ENCODE data around the gene TTR. TPM values are rescaled to one million over a fixed set of nuclear protein-coding genes. Genes with fewer than 3 reads are reported as not detected.

Gene TTR
- total and polyA plus RNA-seq, 2 donors (not counting 1 experiment from before 2014, with no cell fraction given): not detected

DNA sequence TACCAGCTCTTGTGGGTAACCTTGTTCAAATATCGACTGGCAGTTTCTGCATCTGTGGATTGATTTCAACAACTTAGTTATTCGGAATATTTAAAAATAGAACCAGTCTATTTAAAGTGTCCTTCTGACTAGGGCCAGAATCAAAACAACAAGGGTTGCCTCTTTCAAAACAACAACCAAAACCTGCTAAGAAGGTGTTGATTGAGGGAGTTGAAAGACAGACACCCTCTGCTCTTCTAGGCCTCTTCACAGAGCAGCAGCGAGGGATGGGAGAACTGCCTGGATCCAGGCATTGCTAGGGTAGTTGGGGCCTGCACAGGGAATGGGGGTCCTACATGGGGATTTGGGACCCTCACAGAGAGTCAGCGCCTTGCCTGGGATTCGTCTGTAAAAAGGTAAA, 19.8 kb downstream of the TTR start:
- Histone ChIP-seq H3K4me3 (replicated peaks in 1 of 4; ENCODE audit: control extremely low read depth in 1 of 4, insufficient read depth in 1 of 4, low read depth in 3 of 4, low read length in 4 of 4) (no peak overlapping the region), H3K27ac (ENCODE audit: insufficient read depth, low read length) (no peak overlapping the region), H3K9me3 (ENCODE audit: control insufficient read depth, insufficient read depth, low read depth, low read length) (no peaks in the 10 kb centered on the region), H3K27me3 (ENCODE audit: control insufficient read depth, insufficient read depth, low read length) (no peaks in the 10 kb centered on the region), H3K36me3 (ENCODE audit: control insufficient read depth, insufficient read depth, low read length) (no peaks in the 10 kb centered on the region), H3K4me2 (ENCODE audit: extremely low read depth, insufficient read depth, low read length) (no peak overlapping the region), H3K79me2 (ENCODE audit: control insufficient read depth, insufficient read depth, low read length) (no peaks in the 10 kb centered on the region), H4K20me1 (ENCODE audit: control insufficient read depth, extremely low read depth, insufficient read depth, low read length) (no peaks in the 10 kb centered on the region), H3K9ac (ENCODE audit: insufficient read depth, low read length) (no peak overlapping the region), H2AFZ (ENCODE audit: low read length) (no peak overlapping the region), H3K4me1 (ENCODE audit: control insufficient read depth, extremely low read depth, insufficient read depth, low read length) (no peaks in the 10 kb centered on the region)
- DNase-seq (ENCODE audit: low read depth in 2 of 2): no peak
- TF ChIP-seq CTCF (conservative IDR thresholded peaks at IDR 0.05 in 1 of 2, IDR thresholded peaks at IDR 0.05 in 1 of 2; ENCODE audit: low read depth in 1 of 2, low read length in 2 of 2) (no peak), EZH2 (IDR thresholded peaks at IDR 0.05; ENCODE audit: low read length, missing control alignments) (no peak)

DNA sequence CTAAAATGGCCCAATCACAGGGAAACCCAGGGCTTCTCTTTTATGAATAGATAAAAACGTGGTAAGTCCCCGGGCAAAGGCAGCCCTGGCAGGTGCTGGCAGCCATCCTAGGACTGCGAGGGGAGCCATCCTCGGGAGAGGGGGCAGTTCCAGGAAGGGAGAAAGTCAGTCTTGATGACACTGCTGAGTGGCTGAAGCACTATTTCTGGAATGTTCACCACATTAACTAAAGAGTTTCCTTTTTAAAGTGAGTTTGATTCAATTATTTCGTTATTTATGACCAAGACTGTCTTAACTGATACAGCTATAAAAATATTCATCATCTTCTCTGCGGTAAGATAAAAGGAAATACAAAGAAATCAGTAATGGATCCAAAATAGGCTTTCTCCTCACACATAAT, 20.4 kb downstream of the TTR start:
- Histone ChIP-seq H3K79me2 (ENCODE audit: control insufficient read depth, insufficient read depth, low read length) (no peaks in the 10 kb centered on the region), H4K20me1 (ENCODE audit: control insufficient read depth, extremely low read depth, insufficient read depth, low read length) (no peaks in the 10 kb centered on the region), H3K9me3 (ENCODE audit: control insufficient read depth, insufficient read depth, low read depth, low read length) (no peaks in the 10 kb centered on the region), H3K36me3 (ENCODE audit: control insufficient read depth, insufficient read depth, low read length) (no peaks in the 10 kb centered on the region), H3K27me3 (ENCODE audit: control insufficient read depth, insufficient read depth, low read length) (no peaks in the 10 kb centered on the region), H3K9ac (ENCODE audit: insufficient read depth, low read length) (no peak overlapping the region), H3K4me3 (replicated peaks in 1 of 4; ENCODE audit: control extremely low read depth in 1 of 4, insufficient read depth in 1 of 4, low read depth in 3 of 4, low read length in 4 of 4) (no peak overlapping the region), H3K4me2 (ENCODE audit: extremely low read depth, insufficient read depth, low read length) (no peak overlapping the region), H3K4me1 (ENCODE audit: control insufficient read depth, extremely low read depth, insufficient read depth, low read length) (no peaks in the 10 kb centered on the region), H3K27ac (ENCODE audit: insufficient read depth, low read length) (no peak overlapping the region), H2AFZ (ENCODE audit: low read length) (no peak overlapping the region)
- TF ChIP-seq CTCF (conservative IDR thresholded peaks at IDR 0.05 in 1 of 2, IDR thresholded peaks at IDR 0.05 in 1 of 2; ENCODE audit: low read depth in 1 of 2, low read length in 2 of 2) (no peak), EZH2 (IDR thresholded peaks at IDR 0.05; ENCODE audit: low read length, missing control alignments) (no peak)
- DNase-seq (ENCODE audit: low read depth in 2 of 2): peak in 1 of 2 donors; percentile 34

- H3K27me3 ChIP-seq (ENCODE audit: control insufficient read depth, insufficient read depth, low read length): no peaks in the 10 kb centered on the region
- no peaks in the 10 kb centered on the region for H3K36me3 ChIP-seq (ENCODE audit: control insufficient read depth, insufficient read depth, low read length)
- TF ChIP-seq EZH2 (IDR thresholded peaks at IDR 0.05; ENCODE audit: low read length, missing control alignments) (no peak), CTCF (conservative IDR thresholded peaks at IDR 0.05 in 1 of 2, IDR thresholded peaks at IDR 0.05 in 1 of 2; ENCODE audit: low read depth in 1 of 2, low read length in 2 of 2) (no peak)
- no peak overlapping the region for H2AFZ ChIP-seq (ENCODE audit: low read length)
- no peak overlapping the region for H3K9ac ChIP-seq (ENCODE audit: insufficient read depth, low read length)
- H3K4me1 ChIP-seq (ENCODE audit: control insufficient read depth, extremely low read depth, insufficient read depth, low read length): no peaks in the 10 kb centered on the region
- no peaks in the 10 kb centered on the region for H3K79me2 ChIP-seq (ENCODE audit: control insufficient read depth, insufficient read depth, low read length)
- H4K20me1 ChIP-seq (ENCODE audit: control insufficient read depth, extremely low read depth, insufficient read depth, low read length): no peaks in the 10 kb centered on the region
- H3K4me3 ChIP-seq (replicated peaks in 1 of 4; ENCODE audit: control extremely low read depth in 1 of 4, insufficient read depth in 1 of 4, low read depth in 3 of 4, low read length in 4 of 4): no peak overlapping the region
- H3K4me2 ChIP-seq (ENCODE audit: extremely low read depth, insufficient read depth, low read length): no peak overlapping the region
- no peak overlapping the region for H3K27ac ChIP-seq (ENCODE audit: insufficient read depth, low read length)
- DNase-seq (ENCODE audit: low read depth in 2 of 2): no peak
- H3K9me3 ChIP-seq (ENCODE audit: control insufficient read depth, insufficient read depth, low read depth, low read length): no peaks in the 10 kb centered on the region
Observed at GRCh38 chr18:31614044-31614443, 22.4 kb downstream of the TTR start.
